A673 (cell line): ENCODE measurements around the gene TRAP1. TPM values are rescaled to one million over a fixed set of nuclear protein-coding genes. Genes with fewer than 3 reads are reported as not detected.

Experiments used
- BruUV-seq: library from RNA; stranded (reverse); fragments of 400-500 nt; replicated peaks from 2 replicates; lab custom pipeline; 2021; lab: Mats Ljungman, UMichigan
- CTCF ChIA-PET: fragments of 300-600 bp; sonication (Branson Sonifier 250); formaldehyde crosslinking; loops from one replicate; lab custom pipeline; 2022; ENCODE audit warnings: antibody characterized with exemption; lab: Charles Lee
- POLR2A ChIA-PET: fragments of 300-600 bp; sonication (Branson Sonifier 250); formaldehyde crosslinking; loops from one replicate; lab custom pipeline; 2022; ENCODE audit warnings: antibody characterized with exemption; ENCODE audit not compliant: low non-redundant PET; lab: Charles Lee
- DNase-seq: peaks from one replicate; pipeline ENCODE4 v3.0.0-alpha.2; 2015; ENCODE audit warnings: low spot score
- H3K27ac ChIP-seq: fragments of 200-600 bp; sonication (generic); 2 replicates; pipeline ENCODE4 v1.5.1; 2016; ENCODE audit warnings: mixed run types, low read depth, mild to moderate bottlenecking, mixed read lengths, antibody characterized with exemption, low read length; ENCODE audit not compliant: poor library complexity, severe bottlenecking
- H3K27me3 ChIP-seq: fragments of 200-600 bp; sonication (generic); replicated peaks from 2 replicates; pipeline ENCODE4 v1.6.1; 2017; ENCODE audit warnings: mixed run types, low read depth, mild to moderate bottlenecking, mixed read lengths, antibody characterized with exemption, low read length; ENCODE audit not compliant: insufficient read depth, poor library complexity
- H3K36me3 ChIP-seq: fragments of 200-600 bp; sonication (generic); 2 replicates; pipeline ENCODE4 v1.6.1; 2016; ENCODE audit warnings: mixed run types, mild to moderate bottlenecking, mixed read lengths, antibody characterized with exemption, low read length; ENCODE audit not compliant: insufficient read depth, poor library complexity, severe bottlenecking
- H3K4me1 ChIP-seq: fragments of 200-600 bp; sonication (generic); 2 replicates; pipeline ENCODE4 v1.6.1; 2017; ENCODE audit warnings: mixed run types, mild to moderate bottlenecking, mixed read lengths, antibody characterized with exemption, low read length; ENCODE audit not compliant: insufficient read depth, poor library complexity, severe bottlenecking
- H3K4me3 ChIP-seq: fragments of 200-600 bp; sonication (generic); 2 replicates; pipeline ENCODE4 v1.5.1; 2016; ENCODE audit warnings: low read depth, mixed run types, mild to moderate bottlenecking, mixed read lengths, low read length; ENCODE audit not compliant: poor library complexity, severe bottlenecking
- H3K9me3 ChIP-seq: fragments of 200-600 bp; sonication (generic); 2 replicates; pipeline ENCODE4 v1.6.1; 2016; ENCODE audit warnings: mixed run types, low read depth, mild to moderate bottlenecking, mixed read lengths, antibody characterized with exemption, low read length; ENCODE audit not compliant: poor library complexity, severe bottlenecking
- EZH2 ChIP-seq: fragments of 200-600 bp; sonication (generic); IDR thresholded peaks from 2 replicates; pipeline ENCODE4 v1.6.1; 2017; ENCODE audit warnings: borderline replicate concordance, low read depth, mild to moderate bottlenecking, mixed read lengths, antibody characterized with exemption, low read length; ENCODE audit not compliant: poor library complexity, severe bottlenecking
- intact Hi-C: fragments of 100-400 bp; cut with micrococcal nuclease; formaldehyde crosslinking; loops from one replicate; pipeline ENCODE4 v1.10.0; 2022; ENCODE audit not compliant: unreplicated experiment
- total RNA-seq: library from RNA; stranded (reverse); gene quantifications from 2 replicates; pipeline ENCODE4 v1.2.3, GENCODE V29; 2021
- TF ChIP-seq, protein P1 (sequence below): fragments of 300-800, 200-600 bp; sonication (generic); conservative IDR thresholded peaks from 2 replicates; pipeline ENCODE4 v1.5.1; 2017; ENCODE audit warnings: low read depth, mild to moderate bottlenecking, antibody characterized with exemption, low read length, moderate library complexity, mixed read lengths

Gene TRAP1
- total RNA-seq, 1 experiment from 2014 or later, result 280 TPM

DNA sequence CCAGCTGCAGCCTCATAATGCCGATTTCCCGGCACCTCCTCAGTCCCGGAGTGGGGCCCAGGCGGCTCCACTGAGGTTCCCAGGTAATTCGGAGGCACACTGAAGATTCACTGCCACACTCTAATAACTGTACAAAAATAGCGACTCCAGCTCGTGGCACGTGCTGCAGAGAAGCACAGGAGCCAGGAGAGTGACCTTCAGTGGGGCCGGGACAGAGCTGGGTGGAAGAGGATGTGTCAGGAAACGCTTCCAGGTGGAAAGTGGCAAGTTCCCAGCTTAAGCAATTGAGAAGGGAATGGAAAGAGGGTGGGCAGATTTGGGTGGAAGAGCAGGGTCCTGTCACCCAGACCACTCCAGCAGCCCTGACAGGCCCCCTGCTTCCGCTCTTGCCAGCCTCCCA is 3.1 kb upstream of the TRAP1 start:
- no peak overlapping the region for H3K27ac ChIP-seq
- H3K36me3 ChIP-seq, result no peaks in the 10 kb centered on the region
- no peak overlapping the region for H3K4me3 ChIP-seq
- POLR2A ChIA-PET, result no interaction called here
- DNase-seq, result no peak
- intact Hi-C loops, result no loop called here
- CTCF ChIA-PET, result no interaction called here
- H3K9me3 ChIP-seq, result no peaks in the 10 kb centered on the region
- no peaks in the 10 kb centered on the region for H3K27me3 ChIP-seq
- TF ChIP-seq, protein P1, sequence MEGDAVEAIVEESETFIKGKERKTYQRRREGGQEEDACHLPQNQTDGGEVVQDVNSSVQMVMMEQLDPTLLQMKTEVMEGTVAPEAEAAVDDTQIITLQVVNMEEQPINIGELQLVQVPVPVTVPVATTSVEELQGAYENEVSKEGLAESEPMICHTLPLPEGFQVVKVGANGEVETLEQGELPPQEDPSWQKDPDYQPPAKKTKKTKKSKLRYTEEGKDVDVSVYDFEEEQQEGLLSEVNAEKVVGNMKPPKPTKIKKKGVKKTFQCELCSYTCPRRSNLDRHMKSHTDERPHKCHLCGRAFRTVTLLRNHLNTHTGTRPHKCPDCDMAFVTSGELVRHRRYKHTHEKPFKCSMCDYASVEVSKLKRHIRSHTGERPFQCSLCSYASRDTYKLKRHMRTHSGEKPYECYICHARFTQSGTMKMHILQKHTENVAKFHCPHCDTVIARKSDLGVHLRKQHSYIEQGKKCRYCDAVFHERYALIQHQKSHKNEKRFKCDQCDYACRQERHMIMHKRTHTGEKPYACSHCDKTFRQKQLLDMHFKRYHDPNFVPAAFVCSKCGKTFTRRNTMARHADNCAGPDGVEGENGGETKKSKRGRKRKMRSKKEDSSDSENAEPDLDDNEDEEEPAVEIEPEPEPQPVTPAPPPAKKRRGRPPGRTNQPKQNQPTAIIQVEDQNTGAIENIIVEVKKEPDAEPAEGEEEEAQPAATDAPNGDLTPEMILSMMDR, result no peak
- no peak for TF ChIP-seq EZH2
- H3K4me1 ChIP-seq, result no peaks in the 10 kb centered on the region
- no TSS peak for BruUV-seq

DNA sequence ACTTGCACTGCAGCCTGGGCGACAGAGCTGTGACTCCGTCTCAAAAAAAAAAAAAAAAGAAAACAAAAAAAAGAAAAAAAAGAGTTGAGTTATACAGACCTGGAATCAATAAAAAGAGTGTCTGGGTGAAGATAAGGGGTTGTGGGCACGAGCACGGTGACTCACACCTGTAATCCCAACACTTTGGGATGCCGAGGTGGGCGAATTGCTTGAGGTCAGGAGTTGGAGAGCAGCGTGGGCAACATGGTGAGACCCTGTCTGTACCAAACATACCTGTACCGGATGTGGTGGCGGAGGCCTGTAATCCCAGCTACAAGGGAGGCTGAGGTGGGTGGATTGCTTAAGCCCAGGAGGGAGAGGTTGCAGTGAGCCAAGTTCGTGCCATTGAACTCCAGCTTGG is 1.3 kb upstream of the TRAP1 start:
- H3K4me3 ChIP-seq, result no peak overlapping the region
- no peak for DNase-seq
- no peaks in the 10 kb centered on the region for H3K4me1 ChIP-seq
- no peak overlapping the region for H3K27ac ChIP-seq
- peaks cover 12% of the 10 kb centered on the region for H3K36me3 ChIP-seq
- ChIA-PET CTCF (no interaction called here), POLR2A (no interaction called here)
- no peaks in the 10 kb centered on the region for H3K9me3 ChIP-seq
- no peaks in the 10 kb centered on the region for H3K27me3 ChIP-seq
- TF ChIP-seq, protein P1, result no peak
- no peak for TF ChIP-seq EZH2
- intact Hi-C loops, result no loop called here
- no TSS peak for BruUV-seq

DNA sequence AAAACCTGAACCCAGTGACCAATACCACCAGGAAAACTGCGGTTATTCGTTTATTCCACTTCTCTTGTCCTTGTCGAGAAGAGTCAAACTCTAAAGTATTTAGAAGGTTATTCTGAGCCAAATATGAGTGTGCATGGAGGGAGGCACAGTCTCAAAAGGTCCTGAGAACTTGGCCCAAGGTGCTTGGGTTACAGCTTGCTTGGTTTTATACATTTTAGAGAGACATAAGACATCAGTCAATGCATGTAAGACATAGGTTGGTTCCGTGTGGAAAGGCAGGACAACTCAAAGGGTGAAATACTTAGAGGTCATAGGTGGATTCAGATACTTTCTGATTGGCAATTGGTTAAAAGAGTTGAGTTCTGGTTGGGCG is 681 bp upstream of the TRAP1 start:
- Histone ChIP-seq H3K4me1 (no peaks in the 10 kb centered on the region), H3K36me3 (peaks cover 13% of the 10 kb centered on the region), H3K9me3 (no peaks in the 10 kb centered on the region), H3K27me3 (no peaks in the 10 kb centered on the region), H3K4me3 (peak overlapping the region; percentile 100), H3K27ac (peak overlapping the region; percentile 93)
- DNase-seq, result no peak
- TSS peak; percentile 91 for BruUV-seq
- ChIA-PET POLR2A (no interaction called here), CTCF (no interaction called here)
- TF ChIP-seq, protein P1, result no peak
- no peak for TF ChIP-seq EZH2
- intact Hi-C loops, result no loop called here
